HFFc6 (cell line): Measurements from ENCODE around the gene VAC14. TPM values are rescaled to one million over a fixed set of nuclear protein-coding genes. Genes with fewer than 3 reads are reported as not detected.

Experiments
- DNase-seq: peaks from one replicate; pipeline ENCODE4 v3.0.0-alpha.2; 2018
- H3K27ac Mint-ChIP-seq: 2 replicates; pipeline ENCODE4 v1.8.0; 2020; ENCODE audit warnings: mild to moderate bottlenecking, mixed read lengths
- H3K27me3 Mint-ChIP-seq: 2 replicates; pipeline ENCODE4 v1.8.0; 2021; ENCODE audit warnings: mild to moderate bottlenecking, moderate library complexity, mixed read lengths; ENCODE audit not compliant: insufficient read depth
- H3K36me3 Mint-ChIP-seq: 2 replicates; pipeline ENCODE4 v1.8.0; 2021; ENCODE audit warnings: low read depth, mixed read lengths
- H3K4me1 Mint-ChIP-seq: 2 replicates; pipeline ENCODE4 v1.8.0; 2020; ENCODE audit warnings: low read depth, mixed read lengths
- H3K4me3 Mint-ChIP-seq: 2 replicates; pipeline ENCODE4 v1.8.0; 2020; ENCODE audit warnings: mild to moderate bottlenecking, moderate library complexity, mixed read lengths
- H3K9me3 Mint-ChIP-seq: 2 replicates; pipeline ENCODE4 v1.8.0; 2020; ENCODE audit warnings: mild to moderate bottlenecking, mixed read lengths
- total RNA-seq, 6 experiments: library from RNA; stranded (reverse); fragmentation: NEBNext Ultra II Directional; extraction: Animal tissue kit (Norgen Biotek cat#: 25700); gene quantifications; 2 replicates in 1 of 6; 3 replicates in 5 of 6; pipeline ENCODE4 v1.2.3, GENCODE V29; 2021
- TF ChIP-seq, protein P1 (sequence below): fragments of 200-600 bp; sonication (generic); IDR thresholded peaks from 2 replicates; pipeline ENCODE4 v1.5.0; 2021; ENCODE audit warnings: antibody characterized with exemption, mild to moderate bottlenecking

Gene VAC14
- total RNA-seq, 6 experiments from 2014 or later = 34.5 to 45.5 (median 37.6) TPM

DNA sequence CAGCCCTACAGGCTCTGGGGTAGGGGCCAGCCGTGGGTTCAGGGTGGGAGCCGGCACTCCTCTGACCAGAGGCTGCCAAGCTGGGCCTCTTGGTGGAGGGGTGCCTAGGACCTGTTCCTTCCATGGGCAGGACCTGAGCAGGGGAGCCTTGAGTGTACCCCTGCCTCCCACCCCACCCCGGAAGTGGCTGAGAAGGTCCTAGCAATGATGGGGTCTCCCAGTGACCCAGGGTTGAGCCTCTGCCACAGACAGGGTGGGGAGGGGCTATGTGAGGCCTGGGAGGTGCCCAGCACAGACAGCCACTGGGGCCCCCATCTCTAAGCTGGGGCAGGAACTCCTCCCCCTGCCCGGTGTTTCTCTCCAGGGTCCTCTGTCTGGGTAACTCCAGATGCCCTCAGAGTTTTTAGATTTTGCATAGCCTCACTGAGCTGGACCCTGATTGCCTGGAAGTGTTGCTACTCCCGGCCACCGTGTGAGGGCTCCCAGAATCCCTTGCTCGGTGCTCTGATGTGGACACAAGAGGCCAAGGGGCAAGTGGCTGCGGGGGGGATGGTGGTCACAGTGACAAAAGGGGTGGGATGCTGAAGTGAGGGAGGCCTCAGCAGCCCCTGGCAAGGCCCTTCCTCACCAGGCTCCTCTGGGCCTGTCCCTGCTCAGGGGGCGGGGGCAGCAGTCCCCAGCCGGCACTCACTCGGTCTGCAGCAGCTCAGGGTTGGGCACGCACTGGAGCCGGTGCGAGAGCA lies 108.7 kb downstream of the VAC14 start:
- Mint-ChIP-seq H3K4me1 (peaks cover 74% of the 10 kb centered on the region), H3K27ac (peak overlapping the region; percentile 97), H3K27me3 (peaks cover 7% of the 10 kb centered on the region), H3K9me3 (no peaks in the 10 kb centered on the region), H3K4me3 (no peak overlapping the region), H3K36me3 (peaks cover 4% of the 10 kb centered on the region; the same call in 1 of the 2 replicates)
- TF ChIP-seq, protein P1, sequence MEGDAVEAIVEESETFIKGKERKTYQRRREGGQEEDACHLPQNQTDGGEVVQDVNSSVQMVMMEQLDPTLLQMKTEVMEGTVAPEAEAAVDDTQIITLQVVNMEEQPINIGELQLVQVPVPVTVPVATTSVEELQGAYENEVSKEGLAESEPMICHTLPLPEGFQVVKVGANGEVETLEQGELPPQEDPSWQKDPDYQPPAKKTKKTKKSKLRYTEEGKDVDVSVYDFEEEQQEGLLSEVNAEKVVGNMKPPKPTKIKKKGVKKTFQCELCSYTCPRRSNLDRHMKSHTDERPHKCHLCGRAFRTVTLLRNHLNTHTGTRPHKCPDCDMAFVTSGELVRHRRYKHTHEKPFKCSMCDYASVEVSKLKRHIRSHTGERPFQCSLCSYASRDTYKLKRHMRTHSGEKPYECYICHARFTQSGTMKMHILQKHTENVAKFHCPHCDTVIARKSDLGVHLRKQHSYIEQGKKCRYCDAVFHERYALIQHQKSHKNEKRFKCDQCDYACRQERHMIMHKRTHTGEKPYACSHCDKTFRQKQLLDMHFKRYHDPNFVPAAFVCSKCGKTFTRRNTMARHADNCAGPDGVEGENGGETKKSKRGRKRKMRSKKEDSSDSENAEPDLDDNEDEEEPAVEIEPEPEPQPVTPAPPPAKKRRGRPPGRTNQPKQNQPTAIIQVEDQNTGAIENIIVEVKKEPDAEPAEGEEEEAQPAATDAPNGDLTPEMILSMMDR = no peak
- no peak for DNase-seq

GRCh38 chr16:70691223-70692129 lies 109.5 kb downstream of the VAC14 start:
- H3K9me3 Mint-ChIP-seq = no peaks in the 10 kb centered on the region
- peak overlapping the region; percentile 13; the same call in 1 of the 2 replicates for H3K4me3 Mint-ChIP-seq
- H3K27me3 Mint-ChIP-seq = peaks cover 7% of the 10 kb centered on the region
- H3K27ac Mint-ChIP-seq = peak overlapping the region; percentile 97
- TF ChIP-seq, protein P1 = no peak
- H3K4me1 Mint-ChIP-seq = peaks cover 75% of the 10 kb centered on the region
- H3K36me3 Mint-ChIP-seq = peaks cover 4% of the 10 kb centered on the region; the same call in 1 of the 2 replicates
- peak; percentile 96 for DNase-seq

GRCh38 chr16:70689970-70690891 lies 110.7 kb downstream of the VAC14 start:
- Mint-ChIP-seq H3K27me3 (peaks cover 7% of the 10 kb centered on the region), H3K4me3 (no peak overlapping the region), H3K9me3 (no peaks in the 10 kb centered on the region), H3K27ac (peak overlapping the region; percentile 97), H3K36me3 (peaks cover 1% of the 10 kb centered on the region; the same call in 1 of the 2 replicates), H3K4me1 (peaks cover 70% of the 10 kb centered on the region)
- no peak for DNase-seq
- TF ChIP-seq, protein P1 = no peak

- Mint-ChIP-seq H3K4me1 (peaks cover 60% of the 10 kb centered on the region), H3K36me3 (no peaks in the 10 kb centered on the region), H3K4me3 (no peak overlapping the region), H3K27me3 (peaks cover 7% of the 10 kb centered on the region), H3K27ac (no peak overlapping the region; the same call in 1 of the 2 replicates), H3K9me3 (no peaks in the 10 kb centered on the region)
- TF ChIP-seq, protein P1 = no peak
- no peak for DNase-seq
Measured at GRCh38 chr16:70689035-70689969, 111.7 kb downstream of the VAC14 start.
